Thyroid gland (tissue), 4 donors: Measurements from ENCODE around the gene EPHB3.

Experiments
- POLR2A ChIP-seq, 2 donors: fragments of 450-650 bp; IDR thresholded peaks; one replicate each; pipeline ENCODE4 v1.6.1; 2017; ENCODE audit warnings: antibody characterized with exemption in 2 of 2, mild to moderate bottlenecking in 2 of 2, moderate library complexity in 1 of 2
- TF ChIP-seq, protein P1 (sequence below), 6 experiments: fragments of 200-600 bp in 3 of 6; fragments of 450-650 bp in 3 of 6; sonication (generic) in 3 of 6; IDR thresholded peaks; one replicate each; pipeline ENCODE4 v1.5.1; 2016 to 2019; ENCODE audit warnings: antibody characterized with exemption in 6 of 6, mild to moderate bottlenecking in 2 of 6, inconsistent platforms in 1 of 6, moderate library complexity in 1 of 6

DNA sequence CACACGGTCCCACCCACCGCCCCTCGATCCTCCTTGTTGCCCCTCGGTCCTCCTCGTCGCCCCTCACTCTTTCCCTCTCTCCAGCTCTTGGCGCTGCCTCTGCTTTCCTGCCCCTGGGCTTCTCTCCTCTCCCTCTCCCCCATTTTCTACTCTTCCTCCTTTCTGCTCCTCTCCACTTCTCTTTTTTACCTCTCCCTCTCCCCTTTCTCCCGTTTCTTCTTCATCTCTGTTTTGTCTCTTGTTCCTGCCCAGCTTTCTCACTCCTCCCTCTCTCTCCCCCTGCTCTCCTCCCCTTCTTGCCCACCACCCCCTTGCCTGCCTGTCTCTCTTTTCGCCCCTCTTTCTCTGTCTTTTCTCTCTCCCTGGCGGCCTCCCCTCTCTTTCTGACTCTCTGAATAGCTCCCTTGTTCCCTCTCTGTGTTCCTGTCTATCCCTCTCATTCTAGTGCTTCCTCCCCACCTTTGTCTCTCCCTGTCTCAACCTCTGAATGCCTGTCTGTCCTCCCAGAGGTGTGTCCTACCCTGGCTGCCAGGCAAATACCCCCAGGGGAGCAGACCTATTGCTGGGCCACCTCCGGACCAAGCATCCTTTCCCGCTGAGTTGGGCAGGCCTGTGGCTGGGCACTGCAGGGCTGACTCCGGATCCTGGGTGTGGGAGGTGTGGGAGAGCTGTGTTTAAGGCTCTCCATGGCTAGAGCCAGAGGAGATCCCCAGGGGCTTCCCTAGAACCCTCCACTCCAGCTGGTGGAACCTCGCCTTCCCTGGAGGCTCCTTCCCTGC lies 41.0 kb downstream of the EPHB3 start:
- TF ChIP-seq, protein P1, sequence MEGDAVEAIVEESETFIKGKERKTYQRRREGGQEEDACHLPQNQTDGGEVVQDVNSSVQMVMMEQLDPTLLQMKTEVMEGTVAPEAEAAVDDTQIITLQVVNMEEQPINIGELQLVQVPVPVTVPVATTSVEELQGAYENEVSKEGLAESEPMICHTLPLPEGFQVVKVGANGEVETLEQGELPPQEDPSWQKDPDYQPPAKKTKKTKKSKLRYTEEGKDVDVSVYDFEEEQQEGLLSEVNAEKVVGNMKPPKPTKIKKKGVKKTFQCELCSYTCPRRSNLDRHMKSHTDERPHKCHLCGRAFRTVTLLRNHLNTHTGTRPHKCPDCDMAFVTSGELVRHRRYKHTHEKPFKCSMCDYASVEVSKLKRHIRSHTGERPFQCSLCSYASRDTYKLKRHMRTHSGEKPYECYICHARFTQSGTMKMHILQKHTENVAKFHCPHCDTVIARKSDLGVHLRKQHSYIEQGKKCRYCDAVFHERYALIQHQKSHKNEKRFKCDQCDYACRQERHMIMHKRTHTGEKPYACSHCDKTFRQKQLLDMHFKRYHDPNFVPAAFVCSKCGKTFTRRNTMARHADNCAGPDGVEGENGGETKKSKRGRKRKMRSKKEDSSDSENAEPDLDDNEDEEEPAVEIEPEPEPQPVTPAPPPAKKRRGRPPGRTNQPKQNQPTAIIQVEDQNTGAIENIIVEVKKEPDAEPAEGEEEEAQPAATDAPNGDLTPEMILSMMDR (IDR thresholded peaks at IDR 0.05): no peak
- no peak for TF ChIP-seq POLR2A (IDR thresholded peaks at IDR 0.05)
